ENCODE measurements around the gene PCDHGC5. TPM values are rescaled to one million over a fixed set of nuclear protein-coding genes. Genes with fewer than 3 reads are reported as not detected.
A peak's percentile ranks its signal among the peaks of the same experiment; 100 is the strongest.

PCDHGC5 gene
- total RNA-seq, 1 experiment from 2014 or later = 2.2 TPM

GRCh38 chr5:141512911-141513626, 24.2 kb downstream of the PCDHGC5 start:
- peak; percentile 33 for DNase-seq (ENCODE audit: low read depth)

GRCh38 chr5:141513627-141514329, 24.9 kb downstream of the PCDHGC5 start:
- DNase-seq (ENCODE audit: low read depth) = peak; percentile 98

GRCh38 chr5:141514330-141515133, 25.7 kb downstream of the PCDHGC5 start:
- DNase-seq (ENCODE audit: low read depth) = peak; percentile 96

GRCh38 chr5:141515141-141515540, 26.3 kb downstream of the PCDHGC5 start:
- DNase-seq (ENCODE audit: low read depth) = no peak

GRCh38 chr5:141515946-141516671, 27.2 kb downstream of the PCDHGC5 start:
- peak; percentile 68 for DNase-seq (ENCODE audit: low read depth)

- peak; percentile 24 for DNase-seq (ENCODE audit: low read depth)
Observed at GRCh38 chr5:141516672-141517025, 27.8 kb downstream of the PCDHGC5 start.

- DNase-seq (ENCODE audit: low read depth) = no peak
Observed at GRCh38 chr5:141517312-141517711, 28.4 kb downstream of the PCDHGC5 start.

- no peak for DNase-seq (ENCODE audit: low read depth)
Observed at GRCh38 chr5:141517880-141518617, 29.2 kb downstream of the PCDHGC5 start.

GRCh38 chr5:141518618-141519015, 29.7 kb downstream of the PCDHGC5 start:
- DNase-seq (ENCODE audit: low read depth) = peak; percentile 63

GRCh38 chr5:141519605-141520565, 31.0 kb downstream of the PCDHGC5 start:
- no peak for DNase-seq (ENCODE audit: low read depth)

- peak; percentile 99 for DNase-seq (ENCODE audit: low read depth)
Observed at GRCh38 chr5:141521244-141521781, 32.4 kb downstream of the PCDHGC5 start.

- no peak for DNase-seq (ENCODE audit: low read depth)
Observed at GRCh38 chr5:141522301-141522700, 33.4 kb downstream of the PCDHGC5 start.

GRCh38 chr5:141523991-141524390, 35.1 kb downstream of the PCDHGC5 start:
- DNase-seq (ENCODE audit: low read depth) = no peak

- DNase-seq (ENCODE audit: low read depth) = peak; percentile 94
Observed at GRCh38 chr5:141524604-141525597, 36.0 kb downstream of the PCDHGC5 start.

- DNase-seq (ENCODE audit: low read depth) = no peak
Observed at GRCh38 chr5:141525653-141526052, 36.8 kb downstream of the PCDHGC5 start.

- no peak for DNase-seq (ENCODE audit: low read depth)
Observed at GRCh38 chr5:141527426-141527825, 38.5 kb downstream of the PCDHGC5 start.

- DNase-seq (ENCODE audit: low read depth) = no peak
Observed at GRCh38 chr5:141528291-141528984, 39.6 kb downstream of the PCDHGC5 start.

GRCh38 chr5:141529002-141529401, 40.1 kb downstream of the PCDHGC5 start:
- DNase-seq (ENCODE audit: low read depth) = peak; percentile 49

Measured in M059J (cell line).